DOHH2 (cell line): ENCODE measurements around the gene SUCLG1.

Experiments
- H3F3A ChIP-seq: fragments of 200-600 bp; sonication (generic), shearing (Covaris generic); 2 replicates; pipeline ENCODE4 v1.6.0; 2016; ENCODE audit warnings: antibody characterized with exemption, mild to moderate bottlenecking; ENCODE audit not compliant: control insufficient read depth, insufficient read depth
- H3K27ac ChIP-seq: fragments of 200-600 bp; sonication (generic); 2 replicates; pipeline ENCODE4 v1.5.1; 2014; ENCODE audit warnings: low read depth, mild to moderate bottlenecking, low read length, moderate library complexity
- H3K27me3 ChIP-seq: fragments of 200-600 bp; sonication (generic); 2 replicates; pipeline ENCODE4 v1.6.1; 2014; ENCODE audit warnings: mild to moderate bottlenecking, low read length, mixed read lengths; ENCODE audit not compliant: control insufficient read depth
- H3K36me3 ChIP-seq: fragments of 200-600 bp; sonication (generic); 2 replicates; pipeline ENCODE4 v1.6.1; 2014; ENCODE audit warnings: mild to moderate bottlenecking, low read length, moderate library complexity, mixed read lengths; ENCODE audit not compliant: control insufficient read depth
- H3K4me1 ChIP-seq: fragments of 200-600 bp; sonication (generic); 2 replicates; pipeline ENCODE4 v1.6.1; 2014; ENCODE audit warnings: mild to moderate bottlenecking, low read length, mixed read lengths; ENCODE audit not compliant: control insufficient read depth
- H3K4me2 ChIP-seq: fragments of 200-600 bp; sonication (generic); 2 replicates; pipeline ENCODE4 v1.6.0; 2014; ENCODE audit warnings: mild to moderate bottlenecking, low read length, moderate library complexity
- H3K4me3 ChIP-seq: fragments of 200-600 bp; sonication (generic); 2 replicates; pipeline ENCODE4 v1.5.1; 2014; ENCODE audit warnings: mild to moderate bottlenecking, low read length, mixed read lengths
- H3K79me2 ChIP-seq: fragments of 200-600 bp; sonication (generic); 2 replicates; pipeline ENCODE4 v1.6.1; 2014; ENCODE audit warnings: mild to moderate bottlenecking, low read length, mixed read lengths; ENCODE audit not compliant: control insufficient read depth
- H3K9me2 ChIP-seq: fragments of 200-600 bp; sonication (generic); replicated peaks from 2 replicates; pipeline ENCODE4 v1.6.1; 2014; ENCODE audit warnings: mild to moderate bottlenecking, low read length, mixed read lengths; ENCODE audit not compliant: control insufficient read depth
- H3K9me3 ChIP-seq: fragments of 200-600 bp; sonication (generic); 2 replicates; pipeline ENCODE4 v1.6.1; 2014; ENCODE audit warnings: antibody characterized with exemption, low read length, mixed read lengths; ENCODE audit not compliant: control insufficient read depth, insufficient read depth
- H4K20me1 ChIP-seq: fragments of 200-600 bp; sonication (generic); 2 replicates; pipeline ENCODE4 v1.6.0; 2014; ENCODE audit warnings: low read depth, mild to moderate bottlenecking, antibody characterized with exemption, low read length, moderate library complexity; ENCODE audit not compliant: control insufficient read depth, insufficient read depth
- CTCF ChIP-seq: fragments of 200-600 bp; sonication (generic); IDR thresholded peaks from one replicate; pipeline ENCODE4 v1.5.1; 2014; ENCODE audit warnings: antibody characterized with exemption, mild to moderate bottlenecking, low read depth, low read length; ENCODE audit not compliant: poor library complexity, severe bottlenecking
- EZH2phosphoT487 ChIP-seq: fragments of 200-600 bp; sonication (generic); IDR thresholded peaks from 2 replicates; pipeline ENCODE4 v1.6.1; 2017; ENCODE audit warnings: borderline replicate concordance, mild to moderate bottlenecking, antibody characterized with exemption, low read length, moderate library complexity, mixed read lengths

The SUCLG1 gene

GRCh38 chr2:84373866-84374265 is 85.2 kb downstream of the SUCLG1 start:
- no peak overlapping the region for H3K4me2 ChIP-seq
- no peaks in the 10 kb centered on the region for H3K79me2 ChIP-seq
- no peaks in the 10 kb centered on the region for H3K36me3 ChIP-seq
- no peaks in the 10 kb centered on the region for H3K9me2 ChIP-seq
- H4K20me1 ChIP-seq, result no peaks in the 10 kb centered on the region
- H3F3A ChIP-seq, result no peaks in the 10 kb centered on the region
- TF ChIP-seq CTCF (no peak), EZH2phosphoT487 (no peak)
- H3K9me3 ChIP-seq, result no peaks in the 10 kb centered on the region
- no peak overlapping the region for H3K4me3 ChIP-seq
- no peak overlapping the region for H3K27ac ChIP-seq
- no peaks in the 10 kb centered on the region for H3K27me3 ChIP-seq
- H3K4me1 ChIP-seq, result no peaks in the 10 kb centered on the region
